Mucosa of gallbladder (tissue), 1 donor: Measurements from ENCODE around the gene SPINT3. TPM values are rescaled to one million over a fixed set of nuclear protein-coding genes. Genes with fewer than 3 reads are reported as not detected.

ENCODE experiments used
- DNase-seq: peaks from one replicate; pipeline ENCODE4 v3.0.0-alpha.2; 2020; ENCODE audit warnings: low spot score
- total RNA-seq: library from RNA; stranded (reverse); gene quantifications from one replicate; pipeline ENCODE4 v1.2.1, GENCODE V29; 2021
- donor health status: DM: no; HTN: no; CAD: no.

SPINT3 gene
- total RNA-seq, 1 donor from 2014 or later: not detected

DNA sequence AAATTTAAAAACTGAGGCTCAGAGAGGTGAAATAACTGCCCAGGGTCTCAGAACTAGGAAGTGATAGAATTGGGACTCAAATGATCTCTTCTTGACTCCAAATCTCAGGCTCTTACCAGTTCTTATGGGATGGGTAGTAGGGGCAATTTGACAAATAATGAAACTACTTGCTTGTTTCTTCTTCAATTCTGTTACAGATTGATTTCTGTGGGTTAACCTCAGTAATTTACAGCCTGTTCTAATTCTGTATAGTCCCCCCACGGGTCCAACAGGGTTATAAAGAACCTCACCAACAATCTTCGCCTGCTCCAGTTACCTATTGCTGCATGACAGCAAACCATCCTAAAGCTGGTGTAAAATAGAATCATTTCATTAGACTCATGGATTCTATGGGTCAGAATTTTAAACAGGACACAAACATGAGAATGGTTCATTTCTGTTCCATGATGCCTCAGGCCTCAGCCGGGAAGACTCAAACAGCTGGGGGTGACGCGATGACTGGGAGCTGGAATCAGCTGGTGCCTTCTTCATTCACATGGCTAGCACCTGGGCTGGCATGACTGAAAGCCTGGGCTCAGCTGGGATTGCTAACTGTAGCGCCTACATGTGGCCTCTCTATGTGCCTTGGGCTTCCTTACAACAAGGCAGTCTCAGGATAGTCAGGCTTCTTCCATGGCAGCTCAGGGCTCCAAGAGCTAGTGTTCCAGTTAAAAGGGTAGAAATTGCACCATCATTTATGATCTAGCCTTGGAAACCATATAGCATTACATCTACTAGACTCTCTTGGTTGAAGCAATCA, 52.5 kb downstream of the SPINT3 start:
- DNase-seq: no peak

Other genes with a start within 250 kb of the SPINT3 start
- 0.26 TPM for gene RBPJL, start 208.8 kb downstream of the SPINT3 start, total RNA-seq
- 0.09 TPM for gene MATN4, start 207.3 kb downstream of the SPINT3 start, total RNA-seq
- 118 TPM for gene SDC4, start 167.2 kb downstream of the SPINT3 start, total RNA-seq
- gene SYS1, start 152.5 kb downstream of the SPINT3 start, total RNA-seq: 41.3 TPM
- gene TP53TG5, start 137.3 kb downstream of the SPINT3 start, total RNA-seq: not detected
- gene DBNDD2, start 107.3 kb downstream of the SPINT3 start, total RNA-seq: 48.0 TPM
- gene PIGT, start 99.5 kb downstream of the SPINT3 start, total RNA-seq: 98.3 TPM
- gene WFDC2, start 45.9 kb downstream of the SPINT3 start, total RNA-seq: 144 TPM
- not detected for gene WFDC6, start 23.9 kb upstream of the SPINT3 start, total RNA-seq
- not detected for gene EPPIN, start 31.8 kb upstream of the SPINT3 start, total RNA-seq
- gene WFDC8, start 63.7 kb upstream of the SPINT3 start, total RNA-seq: not detected
- gene WFDC10A, start 114.1 kb upstream of the SPINT3 start, total RNA-seq: not detected
- not detected for gene WFDC9, start 115.7 kb upstream of the SPINT3 start, total RNA-seq
- gene WFDC11, start 154.6 kb upstream of the SPINT3 start, total RNA-seq: not detected
- not detected for gene WFDC13, start 186.4 kb upstream of the SPINT3 start, total RNA-seq
- gene WFDC10B, start 189.4 kb upstream of the SPINT3 start, total RNA-seq: 0.49 TPM
- gene SPINT4, start 206.7 kb upstream of the SPINT3 start, total RNA-seq: not detected